ENCODE measurements around the gene MMP20.
A peak's percentile ranks its signal among the peaks of the same experiment; 100 is the strongest.

The MMP20 gene

DNA sequence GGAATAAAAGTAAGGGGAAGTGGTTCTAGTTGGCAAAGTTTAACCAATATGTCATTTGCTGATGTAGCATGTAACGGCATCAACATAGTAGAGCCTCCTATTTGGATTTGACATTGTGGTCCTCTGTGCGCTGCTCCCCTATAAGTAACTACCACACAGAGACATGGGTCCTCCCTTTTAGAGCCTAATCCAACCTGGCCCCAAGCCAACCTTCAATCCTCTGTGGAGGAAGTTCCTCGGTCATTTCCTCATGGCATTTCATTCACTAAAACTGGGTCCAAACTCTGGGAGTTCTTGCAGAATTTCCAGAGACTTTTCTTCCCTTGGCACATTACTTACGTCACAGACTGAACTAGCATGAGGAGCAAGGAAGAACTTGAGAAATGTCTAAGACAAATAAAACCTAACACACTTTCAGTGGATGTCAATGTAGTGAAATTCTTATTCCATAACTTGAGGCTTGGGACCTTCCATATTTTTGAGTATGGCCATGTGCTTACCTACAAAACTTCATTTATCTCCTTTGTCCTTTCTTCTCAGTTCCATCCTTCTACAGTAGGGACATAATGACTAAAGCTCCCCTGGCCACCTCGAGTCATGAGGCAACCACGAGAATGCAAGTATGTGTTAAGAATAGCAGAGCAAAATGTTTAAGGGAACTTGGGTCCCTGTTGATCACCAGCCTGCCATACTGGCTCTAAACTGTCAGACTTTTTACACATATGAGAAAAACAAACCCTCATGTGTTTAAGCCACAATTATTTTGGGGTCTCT is 34.7 kb downstream of the MMP20 start:
- H3K4me3 ChIP-seq (ENCODE audit: low read depth, low read length) = no peak overlapping the region
- TF ChIP-seq, protein P1, sequence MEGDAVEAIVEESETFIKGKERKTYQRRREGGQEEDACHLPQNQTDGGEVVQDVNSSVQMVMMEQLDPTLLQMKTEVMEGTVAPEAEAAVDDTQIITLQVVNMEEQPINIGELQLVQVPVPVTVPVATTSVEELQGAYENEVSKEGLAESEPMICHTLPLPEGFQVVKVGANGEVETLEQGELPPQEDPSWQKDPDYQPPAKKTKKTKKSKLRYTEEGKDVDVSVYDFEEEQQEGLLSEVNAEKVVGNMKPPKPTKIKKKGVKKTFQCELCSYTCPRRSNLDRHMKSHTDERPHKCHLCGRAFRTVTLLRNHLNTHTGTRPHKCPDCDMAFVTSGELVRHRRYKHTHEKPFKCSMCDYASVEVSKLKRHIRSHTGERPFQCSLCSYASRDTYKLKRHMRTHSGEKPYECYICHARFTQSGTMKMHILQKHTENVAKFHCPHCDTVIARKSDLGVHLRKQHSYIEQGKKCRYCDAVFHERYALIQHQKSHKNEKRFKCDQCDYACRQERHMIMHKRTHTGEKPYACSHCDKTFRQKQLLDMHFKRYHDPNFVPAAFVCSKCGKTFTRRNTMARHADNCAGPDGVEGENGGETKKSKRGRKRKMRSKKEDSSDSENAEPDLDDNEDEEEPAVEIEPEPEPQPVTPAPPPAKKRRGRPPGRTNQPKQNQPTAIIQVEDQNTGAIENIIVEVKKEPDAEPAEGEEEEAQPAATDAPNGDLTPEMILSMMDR (IDR thresholded peaks at IDR 0.05; ENCODE audit: insufficient read depth, low read depth, low read length, missing control alignments) = no peak
- no peak for DNase-seq (ENCODE audit: low read depth)

DNA sequence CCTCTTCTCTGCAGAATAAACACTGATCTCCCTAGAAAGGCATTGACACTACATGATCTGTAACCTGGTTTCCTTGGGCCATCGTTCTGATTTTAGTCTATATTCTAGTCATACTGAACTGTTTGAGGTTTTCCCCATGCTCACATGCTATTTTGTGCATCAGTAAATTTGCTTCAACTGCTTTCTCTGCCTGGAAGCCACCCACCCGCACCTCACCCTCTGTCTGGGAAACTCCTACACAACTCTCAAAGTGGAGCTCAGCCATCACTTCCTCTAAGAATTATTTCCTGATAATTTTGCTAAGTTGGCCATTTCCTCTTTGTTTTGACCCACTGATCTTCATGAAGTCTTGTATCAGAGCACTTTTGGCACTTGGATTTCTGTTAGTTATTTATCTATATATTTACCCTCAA is 36.1 kb downstream of the MMP20 start:
- TF ChIP-seq, protein P1 (IDR thresholded peaks at IDR 0.05; ENCODE audit: insufficient read depth, low read depth, low read length, missing control alignments) = no peak
- no peak overlapping the region for H3K4me3 ChIP-seq (ENCODE audit: low read depth, low read length)
- peak; percentile 67 for DNase-seq (ENCODE audit: low read depth)

DNA sequence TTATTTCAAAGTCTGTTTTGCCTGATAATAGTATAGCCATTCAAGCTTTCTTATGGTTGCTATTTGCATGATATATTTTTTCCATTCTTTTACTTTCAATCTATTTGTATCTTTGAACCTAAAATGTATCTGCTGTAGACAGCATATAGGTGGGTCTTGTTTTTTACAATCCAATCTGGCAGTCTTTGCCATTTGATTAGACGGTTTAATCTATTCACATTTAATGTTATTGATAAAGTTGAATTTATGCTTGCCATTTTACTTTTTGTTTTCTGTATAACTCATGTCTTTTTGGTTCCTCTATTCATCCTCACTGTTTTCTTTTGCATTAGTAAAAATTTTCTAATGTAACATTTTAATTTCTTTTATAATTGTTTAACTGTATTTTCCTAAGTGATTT is 37.4 kb downstream of the MMP20 start:
- H3K4me3 ChIP-seq (ENCODE audit: low read depth, low read length) = no peak overlapping the region
- no peak for DNase-seq (ENCODE audit: low read depth)
- TF ChIP-seq, protein P1 (IDR thresholded peaks at IDR 0.05; ENCODE audit: insufficient read depth, low read depth, low read length, missing control alignments) = no peak

DNA sequence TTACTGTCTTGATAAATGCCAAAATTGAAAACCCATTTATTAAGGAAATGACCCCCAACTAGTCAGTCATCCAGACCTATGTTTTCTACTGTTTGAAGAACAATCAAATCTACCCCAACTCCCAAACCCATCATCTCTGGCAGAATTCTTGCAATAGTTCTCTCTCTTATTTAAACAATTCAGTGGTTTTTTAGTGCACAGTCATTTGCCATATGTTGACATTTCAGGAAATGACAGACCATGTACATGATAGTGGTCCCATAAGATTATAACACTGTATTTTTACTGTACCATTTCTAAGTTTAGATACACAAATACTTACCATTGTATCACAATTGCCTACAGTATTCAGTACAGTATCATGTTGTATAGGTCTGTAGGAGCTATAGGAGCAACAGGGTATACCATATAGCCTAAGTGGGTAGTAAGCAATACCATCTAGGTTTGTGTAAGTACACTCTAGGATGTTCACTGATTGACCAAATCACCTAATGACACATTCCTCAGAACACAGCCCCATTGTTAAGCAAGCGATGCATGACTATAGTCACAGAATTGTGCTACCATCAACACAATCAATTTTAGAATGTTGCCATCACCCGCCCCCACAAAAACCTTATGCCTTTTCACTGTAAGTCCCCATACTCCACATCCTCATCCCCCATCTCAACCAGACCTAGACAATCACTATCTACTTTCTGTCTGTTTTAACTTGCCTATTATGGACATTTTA is 41.8 kb downstream of the MMP20 start:
- TF ChIP-seq, protein P1 (IDR thresholded peaks at IDR 0.05; ENCODE audit: insufficient read depth, low read depth, low read length, missing control alignments) = no peak
- DNase-seq (ENCODE audit: low read depth) = no peak
- no peak overlapping the region for H3K4me3 ChIP-seq (ENCODE audit: low read depth, low read length)

DNA sequence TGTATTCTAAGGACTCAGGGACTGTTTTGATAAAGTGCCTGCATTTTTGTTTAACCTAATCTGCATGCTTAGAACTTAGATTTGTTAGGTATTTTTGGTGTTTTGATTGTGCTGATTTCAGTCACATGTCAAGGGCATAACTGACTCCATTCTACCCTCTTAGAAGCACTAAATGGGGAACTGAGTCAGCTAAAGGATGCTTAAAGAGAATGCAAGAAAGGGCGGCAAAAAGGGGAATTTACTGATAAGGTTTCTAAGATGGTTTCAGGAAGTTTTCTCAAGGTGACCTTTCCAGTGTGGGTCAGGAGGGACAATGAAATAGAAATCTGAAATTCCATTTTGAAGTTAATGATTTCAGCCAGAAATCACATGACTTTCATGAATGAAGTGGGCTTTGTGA is 43.0 kb downstream of the MMP20 start:
- TF ChIP-seq, protein P1 (IDR thresholded peaks at IDR 0.05; ENCODE audit: insufficient read depth, low read depth, low read length, missing control alignments) = no peak
- DNase-seq (ENCODE audit: low read depth) = no peak
- no peak overlapping the region for H3K4me3 ChIP-seq (ENCODE audit: low read depth, low read length)

DNA sequence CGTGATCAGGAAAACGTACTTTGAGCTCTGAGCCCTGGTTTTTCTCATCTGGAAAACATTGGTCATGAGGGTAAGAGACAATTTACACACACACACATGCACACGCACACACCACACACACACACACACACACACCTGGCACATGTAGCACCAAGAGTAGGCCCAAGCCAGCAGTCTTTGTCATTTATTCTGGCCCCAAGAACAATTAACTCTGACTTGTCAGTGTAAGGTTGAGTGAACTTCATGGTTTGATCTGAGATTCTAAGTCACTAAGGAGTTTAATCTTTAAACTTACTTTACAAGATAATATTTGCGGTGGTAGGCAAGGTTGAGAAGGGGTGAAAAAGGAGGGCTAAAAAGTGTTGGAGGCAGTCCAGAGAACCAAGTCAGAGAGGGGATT is 44.1 kb downstream of the MMP20 start:
- no peak overlapping the region for H3K4me3 ChIP-seq (ENCODE audit: low read depth, low read length)
- no peak for DNase-seq (ENCODE audit: low read depth)
- TF ChIP-seq, protein P1 (IDR thresholded peaks at IDR 0.05; ENCODE audit: insufficient read depth, low read depth, low read length, missing control alignments) = no peak
